Smooth muscle cell (in vitro differentiated cells): ENCODE data around the gene CRACDL. TPM values are rescaled to one million over a fixed set of nuclear protein-coding genes. Genes with fewer than 3 reads are reported as not detected.

Source experiments
- DNase-seq: peaks from one replicate; lab custom pipeline; 2025; ENCODE audit not compliant: unreplicated experiment; lab: John Stamatoyannopoulos, UW
- H2AFZ ChIP-seq: fragments of 200-600 bp; sonication (generic); 2 replicates; pipeline ENCODE4 v1.6.0; 2016; ENCODE audit warnings: antibody characterized with exemption, low read depth, mild to moderate bottlenecking
- H3F3A ChIP-seq: fragments of 200-600 bp; sonication (generic); 2 replicates; pipeline ENCODE4 v1.6.0; 2017; ENCODE audit warnings: antibody characterized with exemption, low read depth
- H3K27ac ChIP-seq: fragments of 200-600 bp; sonication (generic); 2 replicates; pipeline ENCODE4 v1.5.1; 2016; ENCODE audit warnings: low read depth, mild to moderate bottlenecking
- H3K27me3 ChIP-seq: fragments of 200-600 bp; sonication (generic); 2 replicates; pipeline ENCODE4 v1.6.1; 2016; ENCODE audit warnings: low read depth, mild to moderate bottlenecking
- H3K36me3 ChIP-seq: fragments of 200-600 bp; sonication (generic); 2 replicates; pipeline ENCODE4 v1.5.1; 2016; ENCODE audit warnings: low read depth
- H3K4me1 ChIP-seq: fragments of 200-600 bp; sonication (generic); 2 replicates; pipeline ENCODE4 v1.5.1; 2016; ENCODE audit warnings: low read depth
- H3K4me2 ChIP-seq: fragments of 200-600 bp; sonication (generic); 2 replicates; pipeline ENCODE4 v1.6.0; 2016; ENCODE audit warnings: mild to moderate bottlenecking
- H3K4me3 ChIP-seq: fragments of 200-600 bp; sonication (generic); 2 replicates; pipeline ENCODE4 v1.5.1; 2016; ENCODE audit warnings: mild to moderate bottlenecking
- H3K79me2 ChIP-seq: fragments of 200-600 bp; sonication (generic); 2 replicates; pipeline ENCODE4 v1.6.0; 2016; ENCODE audit warnings: low read depth, mild to moderate bottlenecking
- H3K9ac ChIP-seq: fragments of 200-600 bp; sonication (generic); 2 replicates; pipeline ENCODE4 v1.6.0; 2016; ENCODE audit warnings: low read depth
- H3K9me3 ChIP-seq: fragments of 200-600 bp; sonication (generic); replicated peaks from 2 replicates; pipeline ENCODE4 v1.5.1; 2016; ENCODE audit warnings: low read depth
- H4K20me1 ChIP-seq: fragments of 200-600 bp; sonication (generic); 2 replicates; pipeline ENCODE4 v1.6.0; 2016; ENCODE audit warnings: low read depth
- CTCF ChIP-seq: fragments of 200-600 bp; sonication (generic); IDR thresholded peaks from 2 replicates; pipeline ENCODE4 v1.5.1; 2017; ENCODE audit warnings: borderline replicate concordance, mild to moderate bottlenecking, antibody characterized with exemption; ENCODE audit not compliant: insufficient read depth, poor library complexity, severe bottlenecking
- WGBS: methylation state at CpG from one replicate; pipeline ENCODE4 v1.1.7; 2016; ENCODE audit warnings: low lambda C conversion rate; 5-methylcytosine and 5-hydroxymethylcytosine counted together
- polyA plus RNA-seq: library from polyadenylated mRNA; unstranded; fragments of >200 nt; fragmentation: Nextera tagmentation; extraction: Ambion mirVana; gene quantifications from 2 replicates; pipeline ENCODE4 v1.2.1, GENCODE V29; 2016
- total RNA-seq: library from RNA; depleted of rRNA; stranded (reverse); fragments of >200 nt; gene quantifications from 2 replicates; pipeline ENCODE4 v1.2.3, GENCODE V29; 2014

Gene CRACDL
- total and polyA plus RNA-seq, 2 experiments from 2014 or later, result 0.72 to 2.2 TPM

- peaks cover 16% of the 10 kb centered on the region for H3K27me3 ChIP-seq
- H3K9me3 ChIP-seq, result no peaks in the 10 kb centered on the region
- no peak overlapping the region for H3K27ac ChIP-seq
- no peaks in the 10 kb centered on the region for H3K4me1 ChIP-seq
- H3F3A ChIP-seq, result no peaks in the 10 kb centered on the region
- H3K4me3 ChIP-seq, result no peak overlapping the region
- no peak overlapping the region for H3K9ac ChIP-seq
- H3K4me2 ChIP-seq, result no peak overlapping the region
- no peaks in the 10 kb centered on the region for H3K79me2 ChIP-seq
- no peaks in the 10 kb centered on the region for H4K20me1 ChIP-seq
- WGBS, result 90% methylated on average over 2 of the region's 2 CpGs
- H2AFZ ChIP-seq, result no peak overlapping the region
- H3K36me3 ChIP-seq, result no peaks in the 10 kb centered on the region
- no peak for TF ChIP-seq CTCF
- no peak for DNase-seq
Measured at GRCh38 chr2:98824256-98825019, 111.6 kb downstream of the CRACDL start.

GRCh38 chr2:98823196-98824170 lies 112.5 kb downstream of the CRACDL start:
- no peaks in the 10 kb centered on the region for H4K20me1 ChIP-seq
- no peak overlapping the region for H3K9ac ChIP-seq
- peak overlapping the region; percentile 49 for H3K4me3 ChIP-seq
- H3K36me3 ChIP-seq, result no peaks in the 10 kb centered on the region
- TF ChIP-seq CTCF, result no peak
- H3K27ac ChIP-seq, result no peak overlapping the region
- WGBS, result 31% methylated on average over 35 of the region's 40 CpGs
- H2AFZ ChIP-seq, result peak overlapping the region; percentile 91
- peaks cover 16% of the 10 kb centered on the region for H3K27me3 ChIP-seq
- no peaks in the 10 kb centered on the region for H3K9me3 ChIP-seq
- no peaks in the 10 kb centered on the region for H3K79me2 ChIP-seq
- H3F3A ChIP-seq, result no peaks in the 10 kb centered on the region
- no peak for DNase-seq
- H3K4me2 ChIP-seq, result peak overlapping the region; percentile 85
- H3K4me1 ChIP-seq, result no peaks in the 10 kb centered on the region

- no peak for DNase-seq
- WGBS, result 23% methylated on average over 107 of the region's 117 CpGs
Measured at GRCh38 chr2:98822301-98823164, 113.5 kb downstream of the CRACDL start.

More at GRCh38 chr2:98822301-98823164, 113.5 kb downstream of the CRACDL start:
- no peaks in the 10 kb centered on the region for H3K9me3 ChIP-seq
- no peak overlapping the region for H3K27ac ChIP-seq
- H4K20me1 ChIP-seq, result no peaks in the 10 kb centered on the region
- H3K4me2 ChIP-seq, result peak overlapping the region; percentile 85
- H3F3A ChIP-seq, result no peaks in the 10 kb centered on the region
- no peaks in the 10 kb centered on the region for H3K79me2 ChIP-seq
- H3K4me3 ChIP-seq, result peak overlapping the region; percentile 49
- peaks cover 16% of the 10 kb centered on the region for H3K27me3 ChIP-seq
- H3K9ac ChIP-seq, result no peak overlapping the region
- H3K36me3 ChIP-seq, result no peaks in the 10 kb centered on the region
- TF ChIP-seq CTCF, result peak; percentile 28
- H3K4me1 ChIP-seq, result no peaks in the 10 kb centered on the region
- H2AFZ ChIP-seq, result peak overlapping the region; percentile 91
